B cell (primary cell): Measurements from ENCODE around the gene METTL27.
"Not testable (repeated sequence)": the region's sequence is repeated elsewhere in the genome, so short reads cannot be mapped to it uniquely, and the experiment has no call there.

Experiments used
- EZH2 ChIP-seq: IDR thresholded peaks from 2 replicates; pipeline ENCODE4 v1.6.1; 2012; ENCODE audit warnings: borderline replicate concordance, low read depth, mild to moderate bottlenecking, moderate library complexity, low read length; ENCODE audit not compliant: insufficient read depth, poor library complexity, severe bottlenecking
- TF ChIP-seq, protein P1 (sequence below): fragments of 200-600 bp; IDR thresholded peaks from one replicate; pipeline ENCODE4 v1.8.0; 2022; ENCODE audit warnings: antibody characterized with exemption, mild to moderate bottlenecking

DNA sequence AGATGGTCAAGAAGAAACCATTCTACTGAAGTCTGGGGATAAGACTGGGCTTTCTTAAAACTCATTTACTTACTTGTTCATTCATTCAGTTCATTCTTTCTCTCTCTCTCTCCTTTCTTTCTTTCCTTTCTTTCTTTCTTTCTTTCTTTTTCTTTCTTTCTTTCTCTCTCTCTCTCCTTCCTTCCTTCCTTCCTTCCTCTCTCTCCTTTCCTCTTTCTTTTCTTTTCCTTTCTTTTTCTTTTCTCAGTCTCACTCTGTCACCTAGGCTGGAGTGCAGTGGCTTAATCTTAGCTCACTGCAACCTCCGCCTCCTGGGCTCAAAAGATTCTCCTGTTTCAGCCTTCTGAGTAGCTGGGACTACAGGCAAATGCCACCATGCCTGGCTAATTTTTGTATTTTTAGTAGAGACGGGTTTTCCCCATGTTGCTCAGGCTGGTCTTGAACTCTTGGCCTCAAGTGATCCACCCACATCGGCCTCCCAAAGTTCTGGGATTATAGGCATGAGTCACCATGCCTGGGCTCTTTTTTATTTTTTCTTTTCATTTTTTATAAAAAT, 42.6 kb upstream of the METTL27 start:
- TF ChIP-seq, protein P1, sequence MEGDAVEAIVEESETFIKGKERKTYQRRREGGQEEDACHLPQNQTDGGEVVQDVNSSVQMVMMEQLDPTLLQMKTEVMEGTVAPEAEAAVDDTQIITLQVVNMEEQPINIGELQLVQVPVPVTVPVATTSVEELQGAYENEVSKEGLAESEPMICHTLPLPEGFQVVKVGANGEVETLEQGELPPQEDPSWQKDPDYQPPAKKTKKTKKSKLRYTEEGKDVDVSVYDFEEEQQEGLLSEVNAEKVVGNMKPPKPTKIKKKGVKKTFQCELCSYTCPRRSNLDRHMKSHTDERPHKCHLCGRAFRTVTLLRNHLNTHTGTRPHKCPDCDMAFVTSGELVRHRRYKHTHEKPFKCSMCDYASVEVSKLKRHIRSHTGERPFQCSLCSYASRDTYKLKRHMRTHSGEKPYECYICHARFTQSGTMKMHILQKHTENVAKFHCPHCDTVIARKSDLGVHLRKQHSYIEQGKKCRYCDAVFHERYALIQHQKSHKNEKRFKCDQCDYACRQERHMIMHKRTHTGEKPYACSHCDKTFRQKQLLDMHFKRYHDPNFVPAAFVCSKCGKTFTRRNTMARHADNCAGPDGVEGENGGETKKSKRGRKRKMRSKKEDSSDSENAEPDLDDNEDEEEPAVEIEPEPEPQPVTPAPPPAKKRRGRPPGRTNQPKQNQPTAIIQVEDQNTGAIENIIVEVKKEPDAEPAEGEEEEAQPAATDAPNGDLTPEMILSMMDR, result not testable (repeated sequence)
- TF ChIP-seq EZH2, result not testable (repeated sequence)
